GM19193 (cell line): ENCODE data around the gene ADAMTS7.

Source experiments
- POLR2A ChIP-seq: IDR thresholded peaks from 4 replicates; pipeline ENCODE4 v1.6.1; 2011; ENCODE audit not compliant: insufficient read depth, insufficient read length; ENCODE audit errors: extremely low read depth

The ADAMTS7 gene

GRCh38 chr15:78726870-78727551 lies 84.3 kb downstream of the ADAMTS7 start:
- TF ChIP-seq POLR2A, result no peak

GRCh38 chr15:78718837-78719236 lies 92.4 kb downstream of the ADAMTS7 start:
- no peak for TF ChIP-seq POLR2A

GRCh38 chr15:78717956-78718656 lies 93.2 kb downstream of the ADAMTS7 start:
- no peak for TF ChIP-seq POLR2A

GRCh38 chr15:78716651-78717050 lies 94.6 kb downstream of the ADAMTS7 start:
- no peak for TF ChIP-seq POLR2A

- TF ChIP-seq POLR2A, result no peak
Measured at GRCh38 chr15:78715930-78716329, 95.3 kb downstream of the ADAMTS7 start.

GRCh38 chr15:78715434-78715833 lies 95.8 kb downstream of the ADAMTS7 start:
- TF ChIP-seq POLR2A, result no peak

GRCh38 chr15:78714890-78715289 lies 96.4 kb downstream of the ADAMTS7 start:
- TF ChIP-seq POLR2A, result no peak

- no peak for TF ChIP-seq POLR2A
Measured at GRCh38 chr15:78712797-78713515, 98.3 kb downstream of the ADAMTS7 start.

GRCh38 chr15:78711638-78712037 lies 99.6 kb downstream of the ADAMTS7 start:
- no peak for TF ChIP-seq POLR2A

GRCh38 chr15:78709263-78709882 lies 101.9 kb downstream of the ADAMTS7 start:
- TF ChIP-seq POLR2A, result no peak
